ENCODE results near the gene DAD1.

Gene DAD1

DNA sequence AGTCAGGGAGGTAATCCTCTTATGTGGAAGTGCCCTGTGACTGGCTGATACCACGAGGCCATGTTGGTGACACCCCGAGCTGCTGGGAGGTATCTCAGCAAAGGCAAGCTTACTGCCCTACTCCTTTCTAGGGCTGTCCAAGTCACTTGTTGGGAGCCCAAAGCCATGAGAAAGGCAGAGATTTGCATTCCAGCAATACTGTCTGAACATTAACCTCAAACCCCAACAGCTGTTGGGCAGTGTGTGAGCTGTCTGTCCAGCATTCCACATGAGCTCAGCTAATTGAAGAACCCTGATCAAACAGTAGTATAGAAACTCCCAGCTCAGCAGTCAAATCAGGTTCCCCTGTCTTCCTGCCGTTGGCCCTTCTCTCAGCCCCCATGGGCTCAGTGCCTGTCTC is 18.3 kb upstream of the DAD1 start:
- Mint-ChIP-seq H3K27me3 (no peaks in the 10 kb centered on the region), H3K27ac (no peak overlapping the region), H3K9me3 (no peaks in the 10 kb centered on the region), H3K4me3 (no peak overlapping the region), H3K4me1 (no peaks in the 10 kb centered on the region)
- DNase-seq = no peak
- ATAC-seq = no peak

- no peaks in the 10 kb centered on the region for H3K27me3 Mint-ChIP-seq
- DNase-seq (no peak), ATAC-seq (no peak)
- no peaks in the 10 kb centered on the region for H3K9me3 Mint-ChIP-seq
- H3K27ac Mint-ChIP-seq = no peak overlapping the region
- peaks cover 7% of the 10 kb centered on the region for H3K4me1 Mint-ChIP-seq
- no peak overlapping the region for H3K4me3 Mint-ChIP-seq
Measured at GRCh38 chr14:22606380-22606779, 17.4 kb upstream of the DAD1 start.

GRCh38 chr14:22602862-22603261 is 13.8 kb upstream of the DAD1 start:
- H3K4me1 Mint-ChIP-seq = peaks cover 25% of the 10 kb centered on the region
- peak overlapping the region in 1 of 2 donors; percentile 43 for H3K27ac Mint-ChIP-seq
- H3K4me3 Mint-ChIP-seq = no peak overlapping the region
- DNase-seq (no peak), ATAC-seq (no peak)
- H3K27me3 Mint-ChIP-seq = no peaks in the 10 kb centered on the region
- H3K9me3 Mint-ChIP-seq = no peaks in the 10 kb centered on the region

GRCh38 chr14:22601996-22602395 is 13.0 kb upstream of the DAD1 start:
- Mint-ChIP-seq H3K27me3 (no peaks in the 10 kb centered on the region), H3K9me3 (no peaks in the 10 kb centered on the region), H3K4me3 (no peak overlapping the region), H3K4me1 (peaks cover 32% of the 10 kb centered on the region), H3K27ac (no peak overlapping the region)
- DNase-seq (no peak), ATAC-seq (no peak)

- ATAC-seq = no peak
- H3K9me3 Mint-ChIP-seq = no peaks in the 10 kb centered on the region
- peaks cover 32% of the 10 kb centered on the region for H3K4me1 Mint-ChIP-seq
- DNase-seq = no peak
- no peaks in the 10 kb centered on the region for H3K27me3 Mint-ChIP-seq
- no peak overlapping the region for H3K4me3 Mint-ChIP-seq
- H3K27ac Mint-ChIP-seq = no peak overlapping the region
Measured at GRCh38 chr14:22601456-22601855, 12.4 kb upstream of the DAD1 start.

GRCh38 chr14:22600027-22600426 is 11.0 kb upstream of the DAD1 start:
- H3K27ac Mint-ChIP-seq = no peak overlapping the region
- peaks cover 32% of the 10 kb centered on the region for H3K4me1 Mint-ChIP-seq
- H3K27me3 Mint-ChIP-seq = no peaks in the 10 kb centered on the region
- no peaks in the 10 kb centered on the region for H3K9me3 Mint-ChIP-seq
- ATAC-seq (no peak), DNase-seq (no peak)
- H3K4me3 Mint-ChIP-seq = no peak overlapping the region

- no peaks in the 10 kb centered on the region for H3K9me3 Mint-ChIP-seq
- no peak for DNase-seq
- peak overlapping the region; percentile 87 to 97 for H3K4me3 Mint-ChIP-seq
- ATAC-seq = no peak
- H3K4me1 Mint-ChIP-seq = peaks cover 32% of the 10 kb centered on the region
- H3K27ac Mint-ChIP-seq = no peak overlapping the region
- H3K27me3 Mint-ChIP-seq = no peaks in the 10 kb centered on the region
Measured at GRCh38 chr14:22599349-22599748, 10.3 kb upstream of the DAD1 start.

GRCh38 chr14:22598896-22599244 is 9.8 kb upstream of the DAD1 start:
- Mint-ChIP-seq H3K27me3 (no peaks in the 10 kb centered on the region), H3K4me3 (peak overlapping the region; percentile 87 to 97)
- DNase-seq = peak; percentile 22 to 33

GRCh38 chr14:22598099-22598895 is 9.3 kb upstream of the DAD1 start, which contains the start of gene ABHD4:
ABHD4 (plus strand) TSS chr14:22598300; CDS start chr14:22598307, 7 bp downstream.
- Mint-ChIP-seq H3K27ac (peak within 1 kb of the TSS; percentile 88 to 93), H3K27me3 (no peaks in the 10 kb centered on the region), H3K4me1 (peaks cover 32% of the 10 kb centered on the region), H3K9me3 (no peaks in the 10 kb centered on the region), H3K4me3 (peak within 1 kb of the TSS; percentile 87 to 97)
- peak; percentile 67 to 72 for DNase-seq
- peak; percentile 93 for ATAC-seq

More at GRCh38 chr14:22598896-22599244, 9.8 kb upstream of the DAD1 start:
- peak; percentile 81 for ATAC-seq
- H3K9me3 Mint-ChIP-seq = no peaks in the 10 kb centered on the region
- peaks cover 32% of the 10 kb centered on the region for H3K4me1 Mint-ChIP-seq
- peak overlapping the region; percentile 88 to 93 for H3K27ac Mint-ChIP-seq

DNA sequence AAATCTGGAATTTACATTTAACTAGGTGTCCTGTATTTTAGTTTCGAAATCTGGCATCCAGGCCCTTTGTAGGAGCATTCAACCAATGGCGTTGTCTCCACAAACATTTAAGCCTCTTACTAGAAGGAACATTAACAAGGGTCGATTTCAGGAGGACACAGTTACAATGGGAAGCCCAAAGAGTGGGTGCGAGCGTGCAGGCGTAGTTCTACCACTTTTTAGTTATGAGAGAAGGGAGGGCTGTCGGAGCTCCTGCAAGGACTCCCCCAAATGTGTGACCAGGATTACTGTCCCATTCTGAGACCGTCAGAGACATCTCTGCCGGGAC is 8.7 kb upstream of the DAD1 start:
- H3K27me3 Mint-ChIP-seq = no peaks in the 10 kb centered on the region
- ATAC-seq (peak; percentile 49), DNase-seq (no peak)

GRCh38 chr14:22597265-22597664 is 8.2 kb upstream of the DAD1 start:
- H3K9me3 Mint-ChIP-seq = no peaks in the 10 kb centered on the region
- no peak for ATAC-seq
- peaks cover 42% of the 10 kb centered on the region for H3K4me1 Mint-ChIP-seq
- no peak overlapping the region for H3K27ac Mint-ChIP-seq
- H3K27me3 Mint-ChIP-seq = no peaks in the 10 kb centered on the region
- peak overlapping the region; percentile 87 to 97 for H3K4me3 Mint-ChIP-seq
- DNase-seq = no peak

More for the DNA sequence above, 8.7 kb upstream of the DAD1 start:
- H3K9me3 Mint-ChIP-seq = no peaks in the 10 kb centered on the region
- H3K27ac Mint-ChIP-seq = peak overlapping the region in 1 of 2 donors; percentile 87
- H3K4me1 Mint-ChIP-seq = peaks cover 38% of the 10 kb centered on the region
- H3K4me3 Mint-ChIP-seq = peak overlapping the region; percentile 87 to 97

DNA sequence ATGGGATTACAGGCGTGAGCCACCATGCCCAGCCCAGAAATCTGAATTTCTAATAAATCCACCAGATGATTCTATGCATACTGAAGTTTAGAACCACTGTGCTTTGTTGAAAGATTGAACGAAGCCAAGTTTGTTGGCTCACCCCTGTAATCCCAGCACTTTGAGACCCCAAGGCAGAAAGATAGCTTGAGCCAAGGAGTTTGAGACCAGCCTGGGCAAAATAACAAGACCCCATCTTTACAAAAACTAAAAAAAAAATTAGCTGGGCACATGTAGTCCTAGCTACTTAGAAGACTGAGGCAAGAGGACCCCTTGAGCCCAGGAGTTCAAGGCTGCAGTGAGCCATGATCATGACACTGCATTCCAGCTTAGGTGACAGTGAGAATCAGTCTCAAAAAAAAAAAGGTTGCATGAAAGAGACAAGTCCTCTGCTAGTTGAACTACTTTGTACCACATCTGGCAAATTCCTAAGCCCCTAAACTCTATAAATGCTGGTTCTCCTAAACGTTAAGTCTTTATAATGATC is 7.4 kb upstream of the DAD1 start:
- Mint-ChIP-seq H3K27me3 (no peaks in the 10 kb centered on the region), H3K9me3 (no peaks in the 10 kb centered on the region), H3K4me3 (no peak overlapping the region), H3K27ac (no peak overlapping the region), H3K4me1 (peaks cover 42% of the 10 kb centered on the region)
- no peak for DNase-seq
- ATAC-seq = no peak

GRCh38 chr14:22594156-22594716 is 5.2 kb upstream of the DAD1 start:
- ATAC-seq (no peak), DNase-seq (no peak)
- Mint-ChIP-seq H3K4me3 (no peak overlapping the region), H3K9me3 (no peaks in the 10 kb centered on the region), H3K4me1 (peaks cover 46% of the 10 kb centered on the region), H3K27ac (no peak overlapping the region), H3K27me3 (no peaks in the 10 kb centered on the region)

GRCh38 chr14:22593601-22594000 is 4.6 kb upstream of the DAD1 start:
- H3K9me3 Mint-ChIP-seq = no peaks in the 10 kb centered on the region
- peaks cover 41% of the 10 kb centered on the region for H3K4me1 Mint-ChIP-seq
- H3K27me3 Mint-ChIP-seq = no peaks in the 10 kb centered on the region
- H3K27ac Mint-ChIP-seq = no peak overlapping the region
- DNase-seq = no peak
- ATAC-seq = no peak
- no peak overlapping the region for H3K4me3 Mint-ChIP-seq

GRCh38 chr14:22593189-22593588 is 4.2 kb upstream of the DAD1 start:
- no peak overlapping the region for H3K4me3 Mint-ChIP-seq
- no peaks in the 10 kb centered on the region for H3K27me3 Mint-ChIP-seq
- peaks cover 42% of the 10 kb centered on the region for H3K4me1 Mint-ChIP-seq
- H3K27ac Mint-ChIP-seq = no peak overlapping the region
- ATAC-seq (no peak), DNase-seq (no peak)
- no peaks in the 10 kb centered on the region for H3K9me3 Mint-ChIP-seq

DNA sequence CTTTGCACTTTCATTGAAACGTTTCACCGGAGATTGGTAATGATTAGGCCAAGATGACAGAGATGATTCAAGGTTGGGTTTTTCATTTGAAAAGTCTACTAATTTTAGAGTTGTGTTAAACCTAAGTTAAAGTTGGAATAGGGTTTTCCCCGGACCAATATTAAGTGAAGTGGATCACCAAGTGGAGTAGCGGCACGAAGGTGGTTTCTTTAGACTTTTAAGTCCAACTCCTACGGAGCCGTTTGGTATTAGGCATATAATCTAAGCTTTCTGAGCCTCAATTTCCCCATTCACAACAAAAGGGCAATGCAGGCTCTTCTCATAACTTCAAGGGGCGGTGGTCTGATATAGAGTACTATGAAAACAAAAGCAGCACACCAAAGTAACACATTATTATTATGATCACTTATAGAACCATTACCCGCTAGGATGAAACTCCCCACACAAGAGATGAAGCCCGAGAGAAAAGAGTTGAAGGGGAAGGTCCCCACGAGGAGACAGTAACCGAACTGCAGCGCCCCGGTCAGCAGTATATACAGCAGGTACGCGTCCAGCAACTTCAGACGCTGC is 413 bp downstream of the DAD1 start:
- DNase-seq = no peak
- Mint-ChIP-seq H3K4me3 (peak overlapping the region; percentile 83 to 96), H3K27me3 (no peaks in the 10 kb centered on the region), H3K27ac (peak overlapping the region; percentile 99), H3K9me3 (no peaks in the 10 kb centered on the region), H3K4me1 (peaks cover 80% of the 10 kb centered on the region)
- ATAC-seq = peak; percentile 3
